COLO668 (cell line): Measurements from ENCODE around the gene DNMT1.

Source experiments
- DNase-seq: peaks from one replicate; lab custom pipeline; 2025; ENCODE audit not compliant: unreplicated experiment; lab: John Stamatoyannopoulos, UW

Gene DNMT1

GRCh38 chr19:10115392-10116084 lies 79.2 kb downstream of the DNMT1 start:
- no peak for DNase-seq

DNA sequence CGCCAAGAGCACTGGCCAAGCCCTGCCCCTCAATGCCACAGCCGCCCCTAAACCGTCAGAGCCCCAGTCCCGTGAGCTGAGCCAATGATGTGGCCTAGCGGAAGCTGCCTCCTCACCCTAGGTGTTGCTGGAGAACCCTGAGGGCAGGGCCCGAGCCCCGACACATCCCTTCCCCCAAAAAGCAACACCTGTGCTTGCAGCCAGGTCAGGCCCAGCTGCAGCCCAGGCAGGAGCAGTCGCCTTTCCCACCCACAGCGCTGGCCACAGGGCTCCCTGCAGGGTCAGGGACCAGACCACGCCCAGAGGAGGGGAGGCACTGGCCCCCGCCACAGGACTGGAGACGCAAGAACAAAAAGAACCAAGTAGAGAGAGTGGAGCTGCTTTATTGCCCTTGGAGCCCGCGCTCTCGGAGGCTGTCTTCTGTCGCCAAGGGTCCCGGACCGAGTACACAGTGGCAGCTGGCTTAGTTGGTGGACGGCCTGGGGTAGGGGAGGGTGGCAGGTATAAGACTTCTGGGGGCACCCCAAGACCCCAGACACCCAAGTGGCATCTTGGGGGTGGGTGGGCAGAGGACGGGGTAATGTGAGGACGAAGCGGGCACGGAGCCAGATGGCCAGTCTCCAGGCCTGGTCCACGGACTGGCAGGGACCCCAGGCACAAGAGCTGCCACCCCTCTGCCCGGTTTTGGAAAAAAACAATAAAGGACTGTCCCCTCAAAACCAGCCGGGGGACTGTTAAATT lies 79.9 kb downstream of the DNMT1 start:
- no peak for DNase-seq

DNA sequence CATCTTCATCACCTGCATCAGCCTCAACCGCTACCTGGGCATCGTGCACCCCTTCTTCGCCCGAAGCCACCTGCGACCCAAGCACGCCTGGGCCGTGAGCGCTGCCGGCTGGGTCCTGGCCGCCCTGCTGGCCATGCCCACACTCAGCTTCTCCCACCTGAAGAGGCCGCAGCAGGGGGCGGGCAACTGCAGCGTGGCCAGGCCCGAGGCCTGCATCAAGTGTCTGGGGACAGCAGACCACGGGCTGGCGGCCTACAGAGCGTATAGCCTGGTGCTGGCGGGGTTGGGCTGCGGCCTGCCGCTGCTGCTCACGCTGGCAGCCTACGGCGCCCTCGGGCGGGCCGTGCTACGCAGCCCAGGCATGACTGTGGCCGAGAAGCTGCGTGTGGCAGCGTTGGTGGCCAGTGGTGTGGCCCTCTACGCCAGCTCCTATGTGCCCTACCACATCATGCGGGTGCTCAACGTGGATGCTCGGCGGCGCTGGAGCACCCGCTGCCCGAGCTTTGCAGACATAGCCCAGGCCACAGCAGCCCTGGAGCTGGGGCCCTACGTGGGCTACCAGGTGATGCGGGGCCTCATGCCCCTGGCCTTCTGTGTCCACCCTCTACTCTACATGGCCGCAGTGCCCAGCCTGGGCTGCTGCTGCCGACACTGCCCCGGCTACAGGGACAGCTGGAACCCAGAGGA lies 80.6 kb downstream of the DNMT1 start:
- no peak for DNase-seq

- peak; percentile 35 for DNase-seq
Observed at GRCh38 chr19:10113592-10113963, 81.2 kb downstream of the DNMT1 start.

DNA sequence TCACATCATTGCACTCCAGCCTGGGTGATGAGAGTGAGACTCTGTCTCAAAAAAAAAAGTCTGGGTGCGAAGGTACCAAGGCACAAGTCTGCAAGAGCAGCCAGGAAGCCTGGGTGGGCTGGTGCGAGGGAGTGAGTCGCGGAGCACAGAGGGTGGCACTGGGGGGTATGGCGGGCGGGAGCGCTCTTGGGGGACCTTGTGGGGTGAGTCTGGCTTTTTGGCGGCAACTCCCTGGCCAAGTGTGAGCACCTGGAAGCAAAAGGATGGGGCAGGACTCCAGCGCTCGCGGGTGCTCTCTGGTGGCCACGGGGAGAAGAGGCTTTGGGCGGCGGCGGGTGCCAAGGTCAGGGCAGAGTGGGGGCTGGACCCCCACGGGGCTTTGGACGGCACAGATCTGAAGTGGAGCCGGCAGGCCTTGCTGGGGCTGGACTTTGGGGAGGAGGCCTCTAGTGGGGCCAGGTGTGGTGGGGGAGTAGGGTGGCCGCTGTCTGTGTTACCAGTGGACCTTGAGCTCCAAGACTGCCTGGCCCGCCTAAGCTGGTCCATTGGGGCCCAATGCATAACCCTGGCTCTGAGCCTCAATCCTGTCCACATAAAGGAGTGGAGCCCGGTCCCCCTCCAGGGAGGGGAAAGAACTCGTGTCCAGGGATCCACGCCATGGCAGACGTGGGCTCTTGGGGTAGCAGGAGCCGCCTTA lies 81.7 kb downstream of the DNMT1 start:
- peak; percentile 52 for DNase-seq

- DNase-seq, result no peak
Observed at GRCh38 chr19:10112037-10112761, 82.6 kb downstream of the DNMT1 start.

- no peak for DNase-seq
Observed at GRCh38 chr19:10111405-10111811, 83.3 kb downstream of the DNMT1 start, which contains the start of gene P2RY11. P2RY11 (plus strand) TSS chr19:10111693; CDS start chr19:10111722, 29 bp downstream.

DNA sequence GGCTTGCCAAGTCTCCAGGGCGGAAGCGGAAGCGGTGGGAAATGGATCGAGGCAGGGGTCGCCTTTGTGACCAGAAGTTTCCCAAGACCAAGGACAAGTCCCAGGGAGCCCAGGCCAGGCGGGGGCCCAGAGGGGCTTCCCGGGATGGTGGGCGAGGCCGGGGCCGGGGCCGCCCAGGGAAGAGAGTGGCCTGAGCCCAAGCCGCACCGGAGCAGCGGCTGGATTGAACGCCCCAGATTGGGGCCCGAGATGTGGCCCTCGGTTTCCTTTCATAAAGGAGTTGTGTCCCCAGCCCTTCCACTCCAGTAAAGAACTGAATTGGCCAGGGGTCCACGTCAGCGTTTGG lies 83.8 kb downstream of the DNMT1 start:
- DNase-seq, result no peak

- DNase-seq, result no peak
Observed at GRCh38 chr19:10110076-10110971, 84.4 kb downstream of the DNMT1 start.

- DNase-seq, result no peak
Observed at GRCh38 chr19:10109528-10109927, 85.2 kb downstream of the DNMT1 start.

- DNase-seq, result no peak
Observed at GRCh38 chr19:10107817-10108367, 86.9 kb downstream of the DNMT1 start.

DNA sequence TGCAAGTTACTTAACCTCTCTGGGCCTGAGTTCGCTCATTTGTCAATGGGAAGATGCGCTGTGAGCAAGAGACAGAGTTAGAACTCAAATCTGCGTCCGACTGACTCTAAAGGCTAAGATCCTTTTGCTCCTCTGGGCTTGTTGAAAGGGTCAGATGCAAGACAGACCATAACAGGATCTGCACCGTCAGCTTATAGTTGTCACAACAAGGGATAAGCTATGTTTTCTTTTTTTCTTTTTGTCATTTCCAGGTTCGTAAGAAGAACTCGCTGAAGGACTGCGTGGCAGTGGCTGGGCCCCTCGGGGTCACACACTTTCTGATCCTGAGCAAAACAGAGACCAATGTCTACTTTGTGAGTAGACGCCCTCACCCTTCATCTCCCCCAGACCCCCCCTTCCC lies 87.5 kb downstream of the DNMT1 start:
- DNase-seq, result no peak

GRCh38 chr19:10106100-10106936 lies 88.4 kb downstream of the DNMT1 start, which contains the start of gene PPAN:
PPAN (plus strand) TSS chr19:10106362; CDS start chr19:10106395, 33 bp downstream.
- DNase-seq, result peak; percentile 98

DNA sequence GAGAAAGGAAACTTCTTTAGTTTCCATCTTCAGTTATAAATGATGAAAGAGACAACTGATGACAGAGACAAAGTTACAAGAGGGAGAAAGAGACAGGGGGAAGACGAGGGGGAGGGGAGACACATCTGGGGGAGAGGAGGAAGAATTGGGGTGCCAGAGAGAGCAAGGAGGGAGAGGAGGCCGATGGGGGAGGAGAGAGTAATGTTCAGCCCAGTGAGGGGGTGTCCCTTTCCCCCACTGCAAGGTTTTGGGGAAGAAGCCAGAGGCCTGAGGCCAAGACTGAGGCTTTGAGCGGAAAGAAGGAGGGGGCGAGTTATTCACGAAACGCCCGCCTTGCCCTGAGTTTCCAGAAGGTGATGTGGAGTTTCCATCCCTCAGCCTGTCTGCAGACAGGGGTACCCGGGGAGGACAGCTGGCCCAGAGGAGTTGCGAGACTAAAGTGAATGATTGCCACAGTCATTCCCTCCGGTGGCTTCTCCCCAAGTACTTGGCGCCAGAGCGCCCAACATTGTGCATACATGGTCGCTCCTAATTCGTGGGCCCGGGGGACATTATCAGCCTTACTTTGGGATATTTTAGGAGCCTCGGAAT lies 89.1 kb downstream of the DNMT1 start:
- DNase-seq, result no peak

DNA sequence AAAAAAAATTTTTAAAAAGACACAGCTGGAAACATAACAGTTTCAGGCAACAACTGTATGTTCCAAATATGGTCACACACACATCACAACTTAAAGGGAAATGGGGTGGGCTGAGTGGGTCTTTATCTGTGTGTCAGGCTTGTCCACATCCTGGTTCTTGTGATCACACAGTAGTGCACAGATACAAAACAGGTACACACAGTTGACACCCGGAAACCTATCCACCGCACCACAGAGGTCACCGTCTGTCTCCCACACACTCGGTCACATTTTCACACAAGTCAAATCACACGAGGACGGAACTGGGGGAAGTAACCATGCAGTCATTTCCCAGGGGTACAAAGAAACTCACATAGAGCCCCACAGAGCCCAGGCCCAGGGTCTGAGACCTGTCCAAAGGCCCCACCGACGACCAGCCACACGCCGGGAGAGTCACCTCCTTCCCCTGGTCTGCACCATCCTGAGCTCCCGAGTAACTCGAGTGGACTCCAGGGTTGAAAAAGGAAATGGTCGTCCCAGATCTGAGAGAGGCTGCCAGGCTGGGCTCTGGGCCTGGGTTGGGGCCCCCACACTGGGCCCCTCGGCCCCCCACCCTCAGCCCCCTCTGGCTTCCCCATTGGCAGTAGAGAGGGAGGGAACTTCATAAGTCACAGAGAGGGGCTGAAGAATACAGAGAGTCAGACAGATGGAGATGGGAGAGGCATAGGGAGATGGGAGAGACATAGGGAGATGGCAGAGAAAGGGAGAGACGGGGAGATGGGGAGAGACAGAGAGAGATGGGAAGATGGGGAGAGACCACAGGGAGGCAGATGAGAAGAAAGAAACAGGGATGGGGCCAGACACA lies 89.9 kb downstream of the DNMT1 start:
- DNase-seq, result no peak

DNA sequence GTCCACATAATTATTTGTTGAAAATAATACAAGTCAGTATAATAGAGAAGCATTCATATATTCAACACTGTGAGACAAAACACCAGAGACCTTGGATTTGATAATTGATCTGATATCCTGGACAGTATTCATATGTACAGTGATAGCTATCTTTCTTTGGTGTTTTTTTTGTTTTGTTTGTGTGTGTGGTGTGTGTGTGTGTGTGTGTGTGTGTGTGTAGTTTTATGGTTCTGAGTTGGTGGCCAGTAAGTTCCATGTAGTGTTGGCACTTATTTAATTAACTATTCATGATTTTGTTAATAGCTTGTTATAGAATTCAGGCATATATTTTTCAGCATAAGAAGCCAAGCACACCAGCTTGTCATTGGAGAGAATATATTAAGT lies 90.6 kb downstream of the DNMT1 start:
- DNase-seq, result no peak

- no peak for DNase-seq
Observed at GRCh38 chr19:10102787-10103236, 91.9 kb downstream of the DNMT1 start.
